H1 (cell line): ENCODE data around the gene MGRN1. TPM values are rescaled to one million over a fixed set of nuclear protein-coding genes. Genes with fewer than 3 reads are reported as not detected.

ENCODE experiments used
- CTCF ChIA-PET: fragments of 300-600 bp; sonication (Branson Sonifier 250); formaldehyde crosslinking; loops from one replicate; lab custom pipeline; 2021; ENCODE audit not compliant: partially characterized antibody; lab: Charles Lee
- POLR2A ChIA-PET: fragments of 300-600 bp; sonication (Branson Sonifier 250); formaldehyde crosslinking; loops from one replicate; lab custom pipeline; 2021; ENCODE audit warnings: inconsistent platforms; ENCODE audit not compliant: partially characterized antibody; lab: Charles Lee
- DNase-seq, 2 experiments: peaks; one replicate each; pipeline versions ENCODE4 v3.0.0 to v3.0.0-alpha.2; 2010 to 2022; ENCODE audit warnings: low spot score in 2 of 2, low read depth in 1 of 2, mixed read lengths in 1 of 2
- FAIRE-seq: peaks from 2 replicates; lab custom pipeline; 2011; peaks lifted over from hg19 to GRCh38; lab: Jason Lieb, UNC
- H2AFZ ChIP-seq: 2 replicates; pipeline ENCODE4 v1.8.1; 2012; ENCODE audit warnings: low read length, inconsistent platforms
- H2AK5ac ChIP-seq: 2 replicates; pipeline ENCODE4 v1.6.1; 2013; ENCODE audit warnings: low read depth, low read length
- H2BK120ac ChIP-seq: replicated peaks from 2 replicates; pipeline ENCODE3; 2013; ENCODE audit warnings: low read depth, low read length, inconsistent platforms
- H2BK12ac ChIP-seq: 2 replicates; pipeline ENCODE4 v1.6.1; 2013; ENCODE audit warnings: low read depth, low read length
- H2BK15ac ChIP-seq: 2 replicates; pipeline ENCODE4 v1.6.1; 2013; ENCODE audit warnings: low read length
- H2BK20ac ChIP-seq: 2 replicates; pipeline ENCODE4 v1.6.1; 2013; ENCODE audit warnings: low read length
- H2BK5ac ChIP-seq: 2 replicates; pipeline ENCODE4 v1.6.1; 2013; ENCODE audit warnings: low read depth, low read length
- H3K14ac ChIP-seq: 2 replicates; pipeline ENCODE4 v1.6.1; 2013; ENCODE audit warnings: inconsistent platforms; ENCODE audit not compliant: insufficient read length
- H3K18ac ChIP-seq: 2 replicates; pipeline ENCODE4 v1.6.1; 2013; ENCODE audit warnings: low read length; ENCODE audit errors: extremely low read depth
- H3K23ac ChIP-seq: 2 replicates; pipeline ENCODE4 v1.6.1; 2013; ENCODE audit warnings: inconsistent platforms; ENCODE audit not compliant: insufficient read length
- H3K23me2 ChIP-seq: 2 replicates; pipeline ENCODE4 v1.6.1; 2013; ENCODE audit warnings: low read depth, low read length
- H3K27ac ChIP-seq: 2 replicates; pipeline ENCODE4 v1.6.1; 2011; ENCODE audit warnings: low read depth, low read length, inconsistent platforms
- H3K27me3 ChIP-seq, 4 experiments: replicated peaks in 1 of 4; 1 replicate in 1 of 4; 2 replicates in 3 of 4; pipeline versions ENCODE4 v1.6.1 to v1.8.1; 2011 to 2013; ENCODE audit warnings: low read length in 3 of 4, mild to moderate bottlenecking in 3 of 4, inconsistent platforms in 2 of 4, mixed read lengths in 2 of 4, moderate library complexity in 1 of 4; ENCODE audit not compliant: control insufficient read depth in 3 of 4, insufficient read depth in 3 of 4; ENCODE audit errors: extremely low read depth in 1 of 4
- H3K36me3 ChIP-seq, 4 experiments: 2 replicates each; pipeline versions ENCODE4 v1.6.1 to v1.8.1; 2011 to 2013; ENCODE audit warnings: mild to moderate bottlenecking in 4 of 4, low read length in 3 of 4, moderate library complexity in 2 of 4, control low read depth in 1 of 4, inconsistent platforms in 1 of 4; ENCODE audit not compliant: insufficient read depth in 4 of 4, control insufficient read depth in 2 of 4
- H3K4ac ChIP-seq: replicated peaks from 2 replicates; pipeline ENCODE3; 2013; ENCODE audit warnings: low read length, low read depth, mixed read lengths, inconsistent platforms; ENCODE audit not compliant: insufficient read length
- H3K4me1 ChIP-seq, 4 experiments: replicated peaks in 1 of 4; 1 replicate in 1 of 4; 2 replicates in 3 of 4; pipeline versions ENCODE4 v1.6.1 to v1.8.1; 2011 to 2013; ENCODE audit warnings: low read length in 3 of 4, inconsistent platforms in 2 of 4, mixed read lengths in 1 of 4; ENCODE audit not compliant: insufficient read depth in 4 of 4, control insufficient read depth in 3 of 4
- H3K4me2 ChIP-seq, 2 experiments: 2 replicates each; pipeline versions ENCODE4 v1.6.1 to v1.8.1; 2011 to 2013; ENCODE audit warnings: low read depth in 2 of 2, low read length in 2 of 2, control low read depth in 1 of 2, inconsistent platforms in 1 of 2, mild to moderate bottlenecking in 1 of 2; ENCODE audit not compliant: insufficient read depth in 1 of 2
- H3K4me3 ChIP-seq, 4 experiments: fragments of 200-600, 300-600 bp in 1 of 4; sonication (generic), shearing (Covaris generic), sonication (Bioruptor Twin) in 1 of 4; 2 replicates each; pipeline versions ENCODE4 v1.5.1 to v1.8.1; 2011 to 2016; ENCODE audit warnings: low read length in 4 of 4, low read depth in 3 of 4, control low read depth in 2 of 4, inconsistent platforms in 2 of 4, mild to moderate bottlenecking in 2 of 4, mixed read lengths in 1 of 4, moderate library complexity in 1 of 4; ENCODE audit not compliant: insufficient read depth in 2 of 4; ENCODE audit errors: extremely low read depth in 1 of 4
- H3K56ac ChIP-seq: replicated peaks from 2 replicates; pipeline ENCODE3; 2013; ENCODE audit warnings: low read depth, mild to moderate bottlenecking, mixed read lengths, low read length, inconsistent platforms; ENCODE audit not compliant: insufficient read length
- H3K79me1 ChIP-seq: 2 replicates; pipeline ENCODE4 v1.6.1; 2013; ENCODE audit warnings: low read depth, low read length, control low read depth
- H3K79me2 ChIP-seq, 2 experiments: 2 replicates each; pipeline versions ENCODE4 v1.6.1 to v1.8.1; 2012 to 2013; ENCODE audit warnings: low read length in 2 of 2, mild to moderate bottlenecking in 2 of 2, inconsistent platforms in 1 of 2; ENCODE audit not compliant: insufficient read depth in 2 of 2, control insufficient read depth in 1 of 2
- H3K9ac ChIP-seq, 4 experiments: replicated peaks in 1 of 4; 1 replicate in 1 of 4; 2 replicates in 3 of 4; pipeline versions ENCODE4 v1.6.1 to v1.8.1; 2011 to 2013; ENCODE audit warnings: low read depth in 3 of 4, low read length in 3 of 4, control low read depth in 2 of 4, mild to moderate bottlenecking in 2 of 4, moderate library complexity in 2 of 4, inconsistent platforms in 1 of 4; ENCODE audit errors: extremely low read depth in 1 of 4
- H3K9me3 ChIP-seq, 2 experiments: 2 replicates each; pipeline versions ENCODE4 v1.6.1 to v1.8.1; 2012 to 2013; ENCODE audit warnings: mild to moderate bottlenecking in 2 of 2, moderate library complexity in 2 of 2, control low read depth in 1 of 2, inconsistent platforms in 1 of 2, low read depth in 1 of 2, low read length in 1 of 2, mixed read lengths in 1 of 2; ENCODE audit not compliant: insufficient read depth in 2 of 2
- H4K20me1 ChIP-seq, 2 experiments: replicated peaks in 1 of 2; 2 replicates each; pipeline versions ENCODE3 to v1.8.1; 2011 to 2013; ENCODE audit warnings: inconsistent platforms in 2 of 2, low read length in 2 of 2, mild to moderate bottlenecking in 1 of 2; ENCODE audit not compliant: insufficient read depth in 2 of 2, control insufficient read depth in 1 of 2
- H4K5ac ChIP-seq: 2 replicates; pipeline ENCODE4 v1.6.1; 2013; ENCODE audit warnings: low read length, low read depth, mixed read lengths, inconsistent platforms; ENCODE audit not compliant: insufficient read length
- H4K8ac ChIP-seq: 2 replicates; pipeline ENCODE4 v1.8.0; 2013; ENCODE audit warnings: mild to moderate bottlenecking, moderate library complexity, low read length, inconsistent platforms; ENCODE audit not compliant: insufficient read depth; ENCODE audit errors: extremely low read depth
- H4K91ac ChIP-seq: replicated peaks from 2 replicates; pipeline ENCODE3; 2013; ENCODE audit warnings: low read length, mixed read lengths, inconsistent platforms; ENCODE audit not compliant: insufficient read length
- CEBPB ChIP-seq: IDR thresholded peaks from 2 replicates; pipeline ENCODE4 v1.6.1; 2012; ENCODE audit warnings: low read depth, low read length
- CREB1 ChIP-seq: IDR thresholded peaks from 2 replicates; pipeline ENCODE4 v1.6.1; 2012; ENCODE audit warnings: inconsistent platforms
- FOSL1 ChIP-seq: IDR thresholded peaks from 2 replicates; pipeline ENCODE4 v1.6.1; 2011; ENCODE audit warnings: mild to moderate bottlenecking, low read depth, low read length, moderate library complexity; ENCODE audit not compliant: insufficient read depth
- JUND ChIP-seq: IDR thresholded peaks from 2 replicates; pipeline ENCODE4 v1.6.1; 2011; ENCODE audit warnings: mild to moderate bottlenecking, improper control_type of control experiment, low read length
- SIRT6 ChIP-seq: IDR thresholded peaks from one replicate; pipeline ENCODE4 v1.7.1; 2012; ENCODE audit warnings: low read length, inconsistent platforms
- SIX5 ChIP-seq: IDR thresholded peaks from 2 replicates; pipeline ENCODE4 v1.6.1; 2011; ENCODE audit warnings: mild to moderate bottlenecking, low read depth, low read length
- TEAD4 ChIP-seq: IDR thresholded peaks from 2 replicates; pipeline ENCODE4 v1.6.1; 2012; ENCODE audit warnings: low read depth, low read length, inconsistent platforms, mixed read lengths
- USF2 ChIP-seq: IDR thresholded peaks from 2 replicates; pipeline ENCODE4 v1.6.1; 2011; ENCODE audit warnings: low read length, improper control_type of control experiment
- ZNF274 ChIP-seq: IDR thresholded peaks from 2 replicates; pipeline ENCODE4 v1.7.0; 2012; ENCODE audit warnings: low read length, borderline replicate concordance; ENCODE audit errors: extremely low read depth
- WGBS, 2 experiments: shearing (Covaris generic) in 1 of 2; methylation state at CpG; one replicate each; pipeline versions ENCODE4 v1.1.6 to v1.1.7; 2013 to 2015; ENCODE audit warnings: low lambda C conversion rate in 2 of 2, mixed read lengths in 2 of 2, inconsistent platforms in 1 of 2, low coverage in 1 of 2, missing lambda C conversion rate in 1 of 2; ENCODE audit not compliant: insufficient replicate concordance in 2 of 2, insufficient coverage in 1 of 2, insufficient read length in 1 of 2; ENCODE audit errors: extremely low coverage in 1 of 2, missing lambda C conversion rate in 1 of 2; 5-methylcytosine and 5-hydroxymethylcytosine counted together
- polyA plus RNA-seq, 7 experiments: library from polyadenylated mRNA; depleted of rRNA in 3 of 7; stranded (reverse) in 5 of 7; unstranded in 2 of 7; fragments of >200 nt in 5 of 7; fragments of 200-250 nt in 2 of 7; gene quantifications; 1 replicate in 5 of 7; 2 replicates in 1 of 7; 4 replicates in 1 of 7; pipeline versions ENCODE4 v1.2.1 to v1.2.3, GENCODE V29; 2011 to 2013; ENCODE audit warnings: missing spikeins in 2 of 7, mixed read lengths in 2 of 7
- total RNA-seq: library from RNA; stranded (reverse); fragmentation: NEBNext Ultra II Directional; extraction: Animal tissue kit (Norgen Biotek cat#: 25700); gene quantifications from 2 replicates; pipeline ENCODE4 v1.2.1, GENCODE V29; 2021
- TF ChIP-seq, protein P1 (sequence below): IDR thresholded peaks from 2 replicates; pipeline ENCODE4 v1.6.1; 2012; ENCODE audit warnings: inconsistent platforms
- TF ChIP-seq, protein P2 (sequence below): IDR thresholded peaks from 2 replicates; pipeline ENCODE4 v1.6.1; 2011; ENCODE audit warnings: low read depth, mild to moderate bottlenecking, low read length; ENCODE audit not compliant: insufficient read depth

Gene MGRN1
- total and polyA plus RNA-seq, 2 of the 8 experiments (the other 6 are each of a cell fraction or from before 2014, with no cell fraction given): 15.0 to 82.3 TPM

DNA sequence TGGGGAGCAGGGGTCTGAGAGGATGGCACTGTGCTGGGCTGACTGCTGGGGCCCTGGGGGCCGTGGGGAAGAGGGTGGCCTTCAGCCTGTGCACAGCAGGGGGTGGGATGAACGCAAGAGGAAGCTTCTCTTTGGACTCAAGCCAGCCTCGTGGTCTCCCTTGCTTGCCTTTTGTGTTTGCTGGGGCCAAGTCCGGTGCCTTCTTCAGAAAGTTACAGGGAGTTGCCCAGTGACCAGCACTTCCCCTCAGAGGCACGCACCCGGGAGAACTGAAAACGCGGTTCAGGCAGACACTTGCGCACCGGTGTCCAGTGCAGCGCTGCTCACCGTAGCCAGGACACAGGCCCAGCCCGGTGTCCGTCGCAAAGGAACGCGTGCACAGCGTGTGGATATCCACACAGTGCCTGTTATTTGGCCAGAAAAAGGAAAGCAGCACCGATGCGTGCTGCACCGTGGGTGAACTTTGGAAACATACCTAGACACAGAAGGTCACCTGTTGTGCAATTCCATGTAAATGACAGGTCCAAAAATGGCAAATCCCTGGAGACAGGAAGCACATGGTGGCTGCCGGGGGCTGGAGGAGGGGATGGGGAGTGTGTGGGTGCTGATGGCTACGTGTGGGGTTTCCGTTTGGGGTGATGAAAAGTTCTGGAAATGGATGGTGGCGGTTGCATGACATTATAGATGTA is 39.3 kb downstream of the MGRN1 start:
- Histone ChIP-seq H2BK15ac (no peak overlapping the region), H3K14ac (no peak overlapping the region), H2BK120ac (no peak overlapping the region), H3K56ac (no peak overlapping the region), H3K9me3 (no peaks in the 10 kb centered on the region), H3K27me3 (no peaks in the 10 kb centered on the region), H3K9ac (no peak overlapping the region), H3K23me2 (peaks cover 6% of the 10 kb centered on the region), H3K23ac (no peak overlapping the region), H2BK20ac (no peak overlapping the region), H3K79me2 (peaks cover 0 to 3% of the 10 kb centered on the region in 2 experiments; a peak in 1 of 4 replicates), H4K91ac (no peak overlapping the region), H3K4me1 (peaks cover 0 to 2% (median 0%) of the 10 kb centered on the region in 4 experiments; a peak in 3 of 7 replicates), H2AK5ac (no peak overlapping the region), H2AFZ (no peak overlapping the region), H3K27ac (no peak overlapping the region), H4K20me1 (peaks cover 0 to 23% of the 10 kb centered on the region in 2 experiments), H4K8ac (no peak overlapping the region), H3K79me1 (peaks cover 15% of the 10 kb centered on the region; the same call in 1 of the 2 replicates), H3K4me3 (no peak overlapping the region), H2BK5ac (peak overlapping the region; percentile 88; the same call in 1 of the 2 replicates), H3K36me3 (peaks cover 2 to 21% (median 16%) of the 10 kb centered on the region in 4 experiments; a peak in 7 of 8 replicates), H3K4ac (no peak overlapping the region), H3K4me2 (no peak overlapping the region), H4K5ac (no peak overlapping the region), H2BK12ac (no peak overlapping the region), H3K18ac (no peak overlapping the region)
- DNase-seq (no peak), FAIRE-seq (no peak)
- ChIA-PET CTCF (interaction anchor here (0.7 to 1.5 kb wide), 4 partner anchors 9 to 153 kb away, joined by 3 to 4 read pairs (median 3); no protein-coding TSS in a partner anchor), POLR2A (interaction anchor here (0.7 to 0.9 kb wide), 2 partner anchors 17 to 33 kb away, joined by 3 read pairs; no protein-coding TSS in a partner anchor)
- WGBS, 2 experiments: 93% methylated on average over 25 of the region's 25 CpGs; no CpG with 5 or more reads in 1 of the 2 experiments
- no peak for TF ChIP-seq USF2
- TF ChIP-seq CREB1: no peak
- no peak for TF ChIP-seq SIX5
- no peak for TF ChIP-seq SIRT6
- no peak for TF ChIP-seq JUND
- no peak for TF ChIP-seq FOSL1
- TF ChIP-seq, protein P1, sequence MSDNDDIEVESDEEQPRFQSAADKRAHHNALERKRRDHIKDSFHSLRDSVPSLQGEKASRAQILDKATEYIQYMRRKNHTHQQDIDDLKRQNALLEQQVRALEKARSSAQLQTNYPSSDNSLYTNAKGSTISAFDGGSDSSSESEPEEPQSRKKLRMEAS: no peak
- no peak for TF ChIP-seq TEAD4
- TF ChIP-seq CEBPB: no peak
- TF ChIP-seq, protein P2, sequence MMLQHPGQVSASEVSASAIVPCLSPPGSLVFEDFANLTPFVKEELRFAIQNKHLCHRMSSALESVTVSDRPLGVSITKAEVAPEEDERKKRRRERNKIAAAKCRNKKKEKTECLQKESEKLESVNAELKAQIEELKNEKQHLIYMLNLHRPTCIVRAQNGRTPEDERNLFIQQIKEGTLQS: no peak
- no peak for TF ChIP-seq ZNF274
